GM21619 (cell line): ENCODE data around the gene NEU4.
A peak's percentile ranks its signal among the peaks of the same experiment; 100 is the strongest.
"Not testable (repeated sequence)": the region's sequence is repeated elsewhere in the genome, so short reads cannot be mapped to it uniquely, and the experiment has no call there.

Experiments used
- ATAC-seq: cut with Tn5 transposase; IDR thresholded peaks from one replicate; pipeline ENCODE4 v1.9.1; 2021; ENCODE audit not compliant: unreplicated experiment

NEU4 gene, protein sequence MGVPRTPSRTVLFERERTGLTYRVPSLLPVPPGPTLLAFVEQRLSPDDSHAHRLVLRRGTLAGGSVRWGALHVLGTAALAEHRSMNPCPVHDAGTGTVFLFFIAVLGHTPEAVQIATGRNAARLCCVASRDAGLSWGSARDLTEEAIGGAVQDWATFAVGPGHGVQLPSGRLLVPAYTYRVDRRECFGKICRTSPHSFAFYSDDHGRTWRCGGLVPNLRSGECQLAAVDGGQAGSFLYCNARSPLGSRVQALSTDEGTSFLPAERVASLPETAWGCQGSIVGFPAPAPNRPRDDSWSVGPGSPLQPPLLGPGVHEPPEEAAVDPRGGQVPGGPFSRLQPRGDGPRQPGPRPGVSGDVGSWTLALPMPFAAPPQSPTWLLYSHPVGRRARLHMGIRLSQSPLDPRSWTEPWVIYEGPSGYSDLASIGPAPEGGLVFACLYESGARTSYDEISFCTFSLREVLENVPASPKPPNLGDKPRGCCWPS

DNA sequence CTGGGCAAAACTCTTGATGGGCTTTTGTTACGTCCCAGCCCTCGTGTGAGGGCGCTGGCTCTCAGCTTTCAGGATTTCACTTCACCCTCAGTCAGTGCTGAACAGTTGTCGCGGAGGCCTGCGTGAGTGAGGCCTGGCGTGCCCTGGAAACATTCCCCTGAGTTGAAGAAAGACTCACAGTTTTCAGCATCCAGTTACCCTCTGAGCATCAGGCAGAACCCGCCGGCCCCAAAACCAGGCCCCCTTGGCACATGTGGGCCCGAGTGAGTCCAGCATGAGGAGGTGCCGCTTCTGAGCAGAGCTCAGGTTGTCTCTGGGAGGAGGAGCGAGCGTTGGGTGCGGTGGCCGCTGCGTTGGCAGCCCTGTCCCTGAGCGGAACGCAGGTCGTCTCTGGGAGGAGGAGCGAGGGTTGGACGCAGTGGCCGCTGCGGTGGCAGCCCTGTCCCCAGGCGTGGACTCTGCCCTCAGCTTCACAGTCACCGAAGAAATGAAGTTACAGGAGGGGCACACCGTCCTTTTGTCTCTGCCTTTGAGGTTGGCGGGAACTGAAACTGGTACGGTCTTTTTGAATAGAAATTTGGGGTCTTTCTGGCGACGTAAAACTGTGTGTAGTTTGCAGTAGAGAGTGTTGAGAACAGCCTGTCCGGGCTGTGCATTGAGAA, at the start of gene NEU4:
NEU4 (plus strand) TSS at position 473 of the 662 bp plus-strand sequence. CDS start 5,292 bp downstream, outside the sequence.
- no peak for ATAC-seq

DNA sequence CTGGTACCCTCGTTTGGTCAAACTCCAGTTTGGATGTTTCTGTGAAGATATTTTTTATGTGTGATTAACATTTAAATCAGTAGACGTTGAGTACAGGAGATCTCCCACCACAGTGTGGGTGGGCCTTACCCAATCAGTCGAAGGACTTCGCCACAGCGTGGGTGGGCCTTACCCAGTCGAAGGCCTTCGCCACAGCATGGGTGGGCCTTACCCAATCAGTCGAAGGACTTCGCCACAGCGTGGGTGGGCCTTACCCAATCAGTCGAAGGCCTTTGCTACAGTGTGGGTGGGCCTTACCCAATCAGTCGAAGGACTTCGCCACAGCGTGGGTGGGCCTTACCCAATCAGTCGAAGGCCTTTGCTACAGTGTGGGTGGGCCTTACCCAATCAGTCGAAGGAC, 49.1 kb upstream of the NEU4 start:
- ATAC-seq = not testable (repeated sequence)

DNA sequence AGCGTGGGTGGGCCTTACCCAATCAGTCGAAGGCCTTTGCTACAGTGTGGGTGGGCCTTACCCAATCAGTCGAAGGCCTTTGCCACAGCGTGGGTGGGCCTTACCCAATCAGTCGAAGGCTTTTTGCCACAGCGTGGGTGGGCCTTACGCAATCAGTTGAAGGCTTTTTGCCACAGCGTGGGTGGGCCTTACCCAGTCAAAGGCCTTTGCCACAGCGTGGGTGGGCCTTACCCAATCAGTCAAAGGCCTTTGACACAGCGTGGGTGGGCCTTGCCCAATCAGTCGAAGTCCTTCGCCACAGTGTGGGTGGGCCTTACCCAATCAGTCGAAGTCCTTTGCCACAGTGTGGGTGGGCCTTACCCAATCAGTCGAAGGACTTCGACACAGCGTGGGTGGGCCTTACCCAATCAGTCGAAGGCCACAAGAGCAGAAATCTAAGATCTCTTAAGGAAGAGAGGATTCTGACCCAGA, 48.7 kb upstream of the NEU4 start:
- ATAC-seq = no peak

DNA sequence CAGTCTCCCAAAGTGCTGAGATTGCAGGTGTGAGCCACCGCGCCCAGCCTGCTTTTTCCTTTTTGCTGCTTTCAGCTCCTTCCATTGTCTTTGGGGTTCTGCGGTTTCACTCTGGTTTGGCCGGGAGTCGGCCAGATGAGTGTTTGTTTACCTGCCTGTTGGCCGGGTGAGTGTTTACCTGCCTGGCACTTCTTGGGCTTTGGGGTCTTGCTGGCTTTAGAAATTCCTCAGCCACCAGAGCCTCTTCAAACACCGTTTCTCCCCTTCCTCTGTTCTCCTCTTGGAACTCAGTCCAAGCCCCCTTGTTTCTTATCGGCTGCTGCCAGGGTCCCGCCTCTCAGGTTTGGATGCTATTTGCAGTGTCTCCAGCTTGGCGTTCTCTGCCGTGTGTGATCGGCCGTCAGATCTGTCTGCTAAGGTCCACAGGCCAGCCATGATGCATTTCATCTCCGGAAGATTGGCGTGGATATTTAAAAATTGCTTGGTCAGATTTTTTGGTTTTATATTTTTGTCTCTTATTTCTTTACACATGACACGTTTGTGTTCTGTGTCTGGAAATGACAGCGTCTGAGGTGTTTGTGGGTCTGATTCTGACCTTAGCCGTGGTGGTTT, 46.6 kb upstream of the NEU4 start:
- ATAC-seq = no peak

GRCh38 chr2:241762933-241763369, 46.0 kb upstream of the NEU4 start:
- peak; percentile 66 for ATAC-seq

GRCh38 chr2:241763551-241764274, 45.3 kb upstream of the NEU4 start:
- no peak for ATAC-seq

GRCh38 chr2:241764275-241765241, 44.4 kb upstream of the NEU4 start:
- ATAC-seq = no peak

DNA sequence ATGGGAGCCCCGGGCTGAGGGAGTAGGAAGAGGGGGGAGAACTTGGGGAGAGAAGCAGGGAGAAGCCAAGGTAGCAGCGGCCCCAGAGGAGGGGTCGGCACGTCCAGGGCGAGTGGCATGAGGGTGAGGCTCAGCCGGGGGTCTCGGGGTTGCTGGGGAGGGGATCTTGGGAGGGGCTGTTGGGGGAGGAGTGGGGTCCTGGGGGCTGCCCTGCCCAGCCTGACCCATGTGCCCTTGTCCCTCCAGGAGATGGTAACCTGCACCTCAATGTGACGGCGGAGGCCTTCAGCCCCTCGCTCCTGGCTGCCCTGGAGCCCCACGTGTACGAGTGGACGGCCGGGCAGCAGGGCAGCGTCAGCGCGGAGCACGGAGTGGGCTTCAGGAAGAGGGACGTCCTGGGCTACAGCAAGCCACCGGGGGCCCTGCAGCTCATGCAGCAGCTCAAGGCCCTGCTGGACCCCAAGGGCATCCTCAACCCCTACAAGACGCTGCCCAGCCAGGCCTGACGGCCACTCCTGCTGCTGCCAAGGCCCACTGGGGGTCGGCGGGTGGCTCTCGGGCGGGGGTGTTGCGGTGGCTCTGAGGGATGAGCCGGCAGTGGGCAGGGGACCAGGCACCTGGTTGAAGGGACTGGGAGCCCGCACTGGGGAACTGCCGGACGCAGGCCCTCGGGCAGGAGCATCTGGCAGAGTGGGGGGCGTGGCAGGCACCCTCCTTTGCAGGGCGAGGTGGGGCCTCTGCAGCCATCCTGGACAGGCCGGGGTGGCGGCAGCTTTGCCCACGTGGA, 41.3 kb upstream of the NEU4 start:
- ATAC-seq = no peak

DNA sequence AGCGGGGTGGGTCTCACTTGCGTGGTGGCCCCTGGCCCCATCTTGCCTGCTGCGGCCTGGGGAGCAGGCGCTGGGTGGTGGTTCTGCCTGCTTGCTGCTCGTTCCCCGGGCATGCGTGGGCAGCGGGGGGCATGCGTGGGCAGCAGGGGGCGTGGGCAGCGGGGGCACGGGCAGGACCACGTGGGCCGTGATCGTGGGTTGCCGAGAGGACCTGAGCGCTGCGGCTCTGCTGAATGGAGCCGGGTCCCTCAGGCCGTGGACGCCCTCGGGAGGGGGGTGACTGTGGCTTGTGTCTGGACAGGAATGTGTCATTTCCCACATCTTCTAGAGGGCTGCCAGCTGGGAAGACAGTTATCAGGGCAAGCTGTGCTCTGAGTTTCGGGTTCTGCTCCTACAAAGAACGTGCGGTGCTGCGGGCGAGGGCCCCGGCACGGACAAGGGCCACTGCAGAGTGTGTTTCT, 40.7 kb upstream of the NEU4 start:
- no peak for ATAC-seq

- no peak for ATAC-seq
Measured at GRCh38 chr2:241768850-241769249, 40.1 kb upstream of the NEU4 start.

GRCh38 chr2:241769819-241770184, 39.2 kb upstream of the NEU4 start:
- ATAC-seq = no peak

DNA sequence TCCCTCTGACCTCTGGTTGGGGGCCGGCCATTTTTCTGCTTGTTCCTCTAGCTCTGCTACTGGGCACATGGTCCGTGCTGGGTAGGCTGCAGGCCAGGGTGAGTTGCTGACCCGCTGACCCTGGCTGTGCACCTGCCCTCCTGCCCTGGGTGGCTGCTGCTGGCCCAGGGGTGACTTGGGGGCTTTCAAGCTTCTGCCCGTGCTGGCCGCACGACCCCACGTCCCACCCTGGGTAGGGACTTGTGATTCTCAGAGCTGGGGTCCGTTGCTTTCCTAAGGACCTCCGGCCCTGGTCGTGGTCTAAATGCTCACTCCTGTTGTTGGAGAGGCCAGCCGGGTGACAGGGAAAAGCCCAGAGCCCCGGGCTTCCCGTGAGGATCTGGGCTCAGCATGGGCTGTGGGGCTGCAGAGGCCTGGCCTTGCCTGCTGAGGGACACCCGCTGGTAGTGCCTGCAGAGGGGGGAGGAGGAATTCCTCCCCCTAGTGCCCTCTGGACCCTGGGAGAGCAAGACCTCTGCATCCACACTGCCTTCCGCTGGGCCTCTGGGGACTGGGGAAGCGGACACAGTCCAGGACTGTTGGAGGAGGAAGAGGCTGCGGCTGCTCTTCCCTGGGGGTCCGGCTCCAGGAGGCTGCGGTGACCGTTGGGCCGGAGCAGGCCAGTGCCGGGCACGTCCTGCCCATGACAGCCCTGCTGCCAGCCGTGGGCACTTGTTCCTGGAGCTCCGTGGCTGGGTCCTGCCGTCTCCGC, 38.6 kb upstream of the NEU4 start:
- ATAC-seq = no peak

- ATAC-seq = no peak
Measured at GRCh38 chr2:241770936-241771285, 38.1 kb upstream of the NEU4 start.

DNA sequence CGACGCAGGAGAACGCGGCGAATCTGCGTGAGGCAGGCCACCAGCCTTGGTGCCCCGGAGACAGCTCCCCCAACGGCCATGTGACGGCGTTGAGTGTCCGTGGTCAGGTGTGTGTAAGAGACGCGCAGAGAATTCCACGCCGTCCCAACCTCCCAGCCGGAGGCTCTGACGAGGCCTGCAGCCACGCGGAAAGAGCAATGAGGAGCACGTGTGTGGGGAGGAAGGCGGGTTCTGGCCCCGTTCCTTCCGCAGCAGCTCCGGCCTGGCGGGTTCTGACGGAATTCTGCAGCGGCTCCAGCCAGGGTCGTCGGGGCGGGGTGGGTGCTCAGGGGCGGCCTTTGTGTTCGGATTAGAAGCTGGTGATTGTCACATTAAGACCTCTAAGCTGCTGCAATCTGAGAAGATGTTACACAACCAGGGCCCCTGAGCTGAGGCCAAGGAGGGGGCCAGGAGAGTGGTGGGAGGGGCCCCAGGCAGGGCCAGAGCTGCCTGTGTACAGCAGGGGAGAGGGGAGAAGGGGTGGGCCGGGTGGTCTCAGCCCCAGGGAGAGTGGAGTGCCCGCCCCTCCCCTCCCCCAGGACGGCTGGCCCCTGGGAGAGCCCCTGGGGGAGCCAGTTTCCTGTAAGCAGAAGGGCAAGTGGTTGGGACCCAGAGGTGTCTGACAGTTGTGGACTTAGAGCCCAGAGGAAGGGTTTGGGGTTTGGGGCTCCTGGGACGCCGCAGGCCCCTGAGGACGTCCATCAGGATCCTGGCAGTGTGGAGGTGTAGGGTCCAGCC, 37.5 kb upstream of the NEU4 start:
- ATAC-seq = no peak

DNA sequence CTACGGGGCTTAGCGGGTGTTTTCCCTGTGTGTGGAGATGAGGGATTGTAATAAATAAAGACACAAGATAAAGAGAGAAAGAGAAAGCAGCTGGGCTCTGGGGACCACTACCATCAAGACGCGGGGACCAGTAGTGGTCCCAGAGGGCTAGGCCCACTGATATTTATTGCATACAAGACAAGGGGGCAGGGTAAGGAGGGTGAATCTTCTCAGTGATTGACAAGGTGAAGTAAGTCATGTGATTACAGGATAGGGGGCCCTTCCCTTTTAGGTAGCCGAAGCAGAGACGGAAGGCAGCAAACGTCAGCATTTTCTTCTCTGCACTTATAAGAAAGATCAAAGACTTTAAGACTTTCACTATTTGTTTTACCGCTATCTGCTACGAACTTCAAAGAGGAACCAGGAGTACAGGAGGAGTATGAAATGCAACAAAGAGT, 36.9 kb upstream of the NEU4 start:
- ATAC-seq = no peak

DNA sequence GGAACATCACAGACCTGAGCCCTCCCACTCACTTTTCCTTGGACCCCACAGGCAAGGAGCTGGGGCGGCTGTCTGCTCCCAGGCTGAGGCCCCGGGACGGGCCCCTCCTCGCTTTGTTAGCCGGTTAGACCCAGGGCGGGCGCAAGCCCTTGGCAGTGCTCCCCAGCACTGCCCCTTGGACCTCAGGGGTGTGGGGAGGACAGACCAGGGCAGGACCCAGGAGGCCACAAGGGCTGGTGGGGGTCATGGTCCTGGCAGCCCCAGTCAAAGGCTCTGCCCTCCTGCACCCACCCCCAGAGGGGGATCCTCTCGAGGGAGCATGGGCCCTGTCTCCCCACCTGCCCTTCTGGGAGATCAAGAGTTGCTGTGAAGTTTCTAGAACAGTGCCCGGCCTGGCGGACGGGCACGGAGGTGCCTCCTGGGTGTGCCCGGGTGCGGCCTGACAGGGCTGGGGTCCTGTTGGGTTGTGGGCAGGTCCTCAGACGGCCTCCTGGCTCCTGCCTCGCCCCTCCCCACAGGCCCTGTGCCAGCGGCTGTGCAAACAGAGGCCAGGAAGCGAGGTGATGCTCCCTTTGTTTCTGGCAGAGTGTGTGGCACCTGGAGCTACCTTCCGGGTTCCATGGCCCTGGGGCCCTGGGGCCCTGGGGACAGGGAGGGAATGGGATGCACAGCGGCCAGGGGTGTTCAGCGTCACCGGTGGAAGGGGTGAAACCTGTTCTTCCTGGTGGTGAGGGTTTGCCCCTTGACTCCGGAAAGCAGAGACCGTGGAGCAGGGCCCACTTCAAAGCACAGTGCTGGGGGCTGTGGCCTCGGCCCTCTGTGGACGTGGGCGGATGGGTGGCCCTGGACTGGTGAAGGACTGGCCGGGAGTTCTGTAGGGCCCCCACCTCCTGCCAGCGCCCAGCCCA, 35.2 kb upstream of the NEU4 start:
- no peak for ATAC-seq
